Erythroblast (primary cell): Measurements from ENCODE around the gene KRT79.

Experiments used
- GATA1 ChIP-seq: IDR thresholded peaks from 2 replicates; pipeline ENCODE4 v1.6.1; 2011; ENCODE audit warnings: low read depth, mild to moderate bottlenecking, control low read depth, low read length, moderate library complexity
- POLR2A ChIP-seq: IDR thresholded peaks from 2 replicates; pipeline ENCODE4 v1.6.1; 2011; ENCODE audit warnings: mild to moderate bottlenecking, low read length

GRCh38 chr12:52871291-52872039, 37.4 kb upstream of the KRT79 start:
- TF ChIP-seq POLR2A (no peak), GATA1 (no peak)
